Vagina (tissue), 2 donors: ENCODE results near the gene MAFG.

Source experiments
- CTCF ChIP-seq, 3 experiments: fragments of 450-650 bp in 2 of 3; fragments of 200-600 bp in 1 of 3; sonication (generic) in 1 of 3; IDR thresholded peaks; one replicate each; pipeline ENCODE4 v1.5.1; 2017 to 2019; ENCODE audit warnings: antibody characterized with exemption in 3 of 3, mild to moderate bottlenecking in 2 of 3, moderate library complexity in 2 of 3
- POLR2A ChIP-seq, 2 donors: fragments of 450-650 bp; IDR thresholded peaks; one replicate each; pipeline ENCODE4 v1.6.1; 2017; ENCODE audit warnings: antibody characterized with exemption in 2 of 2, mild to moderate bottlenecking in 2 of 2, moderate library complexity in 2 of 2
- POLR2AphosphoS5 ChIP-seq, 2 donors: sonication (generic); formaldehyde crosslinking; IDR thresholded peaks; one replicate each; pipeline ENCODE4 v1.9.0; 2017; ENCODE audit warnings: antibody characterized with exemption in 2 of 2, mild to moderate bottlenecking in 2 of 2, low read depth in 1 of 2; ENCODE audit not compliant: insufficient read depth in 1 of 2

- TF ChIP-seq CTCF (IDR thresholded peaks at IDR 0.05) (no peak), POLR2A (IDR thresholded peaks at IDR 0.05) (no peak), POLR2AphosphoS5 (IDR thresholded peaks at IDR 0.05; ENCODE audit: insufficient read depth in 1 of 2, low read depth in 1 of 2) (no peak)
These were observed 17.3 kb downstream of the MAFG start for GRCh38 chr17:81909966-81910839.
